SK-N-SH (cell line): ENCODE data around the gene PLCL2. TPM values are rescaled to one million over a fixed set of nuclear protein-coding genes. Genes with fewer than 3 reads are reported as not detected.

Source experiments
- CTCF ChIA-PET: fragments of 300-600, 350-600 bp; formaldehyde crosslinking; extraction: SDS; loops from one replicate; lab custom pipeline; 2021; lab: Yijun Ruan, JAX
- POLR2A ChIA-PET: fragments of 350-600 bp; sonication (Branson Sonifier 250); formaldehyde crosslinking; extraction: SDS; loops from one replicate; lab custom pipeline; 2020; ENCODE audit warnings: antibody characterized with exemption, inconsistent platforms; lab: Yijun Ruan, JAX
- DNase-seq: peaks from one replicate; pipeline ENCODE4 v3.0.0; 2012
- H2AFZ ChIP-seq: fragments of 200-600 bp; sonication (generic); 2 replicates; pipeline ENCODE4 v1.8.1; 2016; ENCODE audit warnings: antibody characterized with exemption, mild to moderate bottlenecking, low read depth
- H3F3A ChIP-seq: fragments of 200-600 bp; sonication (generic); replicated peaks from 2 replicates; pipeline ENCODE3; 2016; ENCODE audit warnings: antibody characterized with exemption, mild to moderate bottlenecking; ENCODE audit not compliant: insufficient read depth
- H3K27ac ChIP-seq, 2 experiments: fragments of 200-500 bp in 1 of 2; fragments of 200-600 bp in 1 of 2; sonication (Bioruptor generic) in 1 of 2; sonication (generic), shearing (Covaris generic) in 1 of 2; 2 replicates each; pipeline versions ENCODE4 v1.5.1 to v1.6.1; 2014 to 2016; ENCODE audit warnings: low read depth in 2 of 2, inconsistent platforms in 1 of 2, low read length in 1 of 2, mild to moderate bottlenecking in 1 of 2, mixed read lengths in 1 of 2
- H3K27me3 ChIP-seq: fragments of 200-600 bp; sonication (generic), shearing (Covaris generic); 2 replicates; pipeline ENCODE4 v1.6.1; 2016; ENCODE audit warnings: mixed run types; ENCODE audit not compliant: insufficient read depth
- H3K36me3 ChIP-seq, 2 experiments: fragments of 200-500 bp in 1 of 2; fragments of 200-600 bp in 1 of 2; sonication (Bioruptor generic) in 1 of 2; sonication (generic) in 1 of 2; replicated peaks in 1 of 2; 2 replicates each; pipeline versions ENCODE3 to v1.5.1; 2014 to 2016; ENCODE audit warnings: low read length in 1 of 2, mild to moderate bottlenecking in 1 of 2; ENCODE audit not compliant: insufficient read depth in 2 of 2, control insufficient read depth in 1 of 2
- H3K4me1 ChIP-seq, 2 experiments: fragments of 200-500 bp in 1 of 2; fragments of 200-600 bp in 1 of 2; sonication (Bioruptor generic) in 1 of 2; sonication (generic), shearing (Covaris generic) in 1 of 2; 2 replicates each; pipeline versions ENCODE4 v1.5.1 to v1.6.1; 2014 to 2016; ENCODE audit warnings: low read depth in 1 of 2, low read length in 1 of 2, mixed run types in 1 of 2; ENCODE audit not compliant: insufficient read depth in 2 of 2, control insufficient read depth in 1 of 2
- H3K4me2 ChIP-seq: fragments of 200-600 bp; sonication (generic), shearing (Covaris generic); 2 replicates; pipeline ENCODE4 v1.6.1; 2017; ENCODE audit warnings: mixed run types
- H3K4me3 ChIP-seq, 2 experiments: fragments of 200-500 bp in 1 of 2; fragments of 200-600 bp in 1 of 2; sonication (Bioruptor generic) in 1 of 2; sonication (generic), shearing (Covaris generic) in 1 of 2; 2 replicates each; pipeline versions ENCODE4 v1.5.1 to v1.8.1; 2014 to 2016; ENCODE audit warnings: low read depth in 2 of 2, inconsistent platforms in 1 of 2, low read length in 1 of 2, mild to moderate bottlenecking in 1 of 2, mixed read lengths in 1 of 2, moderate library complexity in 1 of 2
- H3K79me2 ChIP-seq: fragments of 200-600 bp; sonication (generic); 2 replicates; pipeline ENCODE4 v1.8.1; 2017; ENCODE audit warnings: mild to moderate bottlenecking; ENCODE audit not compliant: insufficient read depth
- H3K9ac ChIP-seq: fragments of 200-600 bp; sonication (generic); 2 replicates; pipeline ENCODE4 v1.6.1; 2017; ENCODE audit warnings: mixed run types
- H3K9me2 ChIP-seq: fragments of 200-600 bp; sonication (generic); 2 replicates; pipeline ENCODE4 v1.6.1; 2017; ENCODE audit warnings: mixed run types
- H3K9me3 ChIP-seq: fragments of 200-600 bp; sonication (generic); 2 replicates; pipeline ENCODE4 v1.6.1; 2017; ENCODE audit warnings: mixed run types, mild to moderate bottlenecking, moderate library complexity
- H4K20me1 ChIP-seq: fragments of 200-600 bp; sonication (generic); 2 replicates; pipeline ENCODE4 v1.6.1; 2017; ENCODE audit warnings: mild to moderate bottlenecking, mixed run types; ENCODE audit not compliant: insufficient read depth
- ELF1 ChIP-seq: IDR thresholded peaks from 2 replicates; pipeline ENCODE4 v1.4.0; 2012
- EZH2phosphoT487 ChIP-seq: fragments of 200-600 bp; sonication (generic); IDR thresholded peaks from 2 replicates; pipeline ENCODE4 v1.6.1; 2017; ENCODE audit warnings: low read depth, mixed run types, mild to moderate bottlenecking, antibody characterized with exemption, moderate library complexity, borderline replicate concordance
- FOSL2 ChIP-seq: IDR thresholded peaks from 2 replicates; pipeline ENCODE4 v1.4.0; 2012; ENCODE audit warnings: low read depth, mild to moderate bottlenecking, moderate library complexity, borderline replicate concordance
- FOXJ3 ChIP-seq: sonication (generic); formaldehyde crosslinking; IDR thresholded peaks from 2 replicates; pipeline ENCODE4 v1.5.1; 2020; ENCODE audit warnings: mild to moderate bottlenecking, missing genetic modification reagents
- GABPA ChIP-seq: IDR thresholded peaks from 2 replicates; pipeline ENCODE4 v1.4.0; 2012; ENCODE audit warnings: low read depth, mild to moderate bottlenecking
- MEF2A ChIP-seq: IDR thresholded peaks from 2 replicates; pipeline ENCODE4 v1.4.0; 2012; ENCODE audit warnings: low read depth, borderline replicate concordance
- NRF1 ChIP-seq: IDR thresholded peaks from 2 replicates; pipeline ENCODE4 v1.6.1; 2012; ENCODE audit warnings: low read depth, mild to moderate bottlenecking, low read length
- RAD21 ChIP-seq: IDR thresholded peaks from 2 replicates; pipeline ENCODE4 v1.6.1; 2012; ENCODE audit warnings: mild to moderate bottlenecking, low read length
- RCOR1 ChIP-seq: fragments of 150-350 bp; IDR thresholded peaks from 2 replicates; pipeline ENCODE4 v1.6.1; 2017; ENCODE audit warnings: antibody characterized with exemption, low read length
- SIN3A ChIP-seq: IDR thresholded peaks from 2 replicates; pipeline ENCODE4 v1.6.1; 2012; ENCODE audit warnings: low read depth, mild to moderate bottlenecking, low read length, moderate library complexity, borderline replicate concordance
- SMC3 ChIP-seq: IDR thresholded peaks from 2 replicates; pipeline ENCODE4 v1.6.1; 2012; ENCODE audit warnings: low read depth, low read length, improper control_type of control experiment
- TAF1 ChIP-seq: IDR thresholded peaks from 2 replicates; pipeline ENCODE4 v1.6.1; 2012; ENCODE audit warnings: low read depth, mild to moderate bottlenecking, low read length, moderate library complexity, borderline replicate concordance
- TEAD4 ChIP-seq: IDR thresholded peaks from 2 replicates; pipeline ENCODE4 v1.4.0; 2012; ENCODE audit warnings: mild to moderate bottlenecking, borderline replicate concordance; ENCODE audit not compliant: insufficient read depth
- WGBS: methylation state at CpG from one replicate; pipeline ENCODE4 v1.1.6; 2017; ENCODE audit warnings: low lambda C conversion rate; 5-methylcytosine and 5-hydroxymethylcytosine counted together
- polyA plus RNA-seq, 3 experiments: library from polyadenylated mRNA; depleted of rRNA; stranded (reverse); fragments of >200 nt; gene quantifications; 2 replicates each; pipeline ENCODE4 v1.2.3, GENCODE V29; 2012
- TF ChIP-seq, protein P1 (sequence below): IDR thresholded peaks from 2 replicates; pipeline ENCODE4 v1.4.0; 2012; ENCODE audit warnings: low read depth, borderline replicate concordance
- TF ChIP-seq, protein P2 (sequence below): IDR thresholded peaks from 2 replicates; pipeline ENCODE4 v1.4.0; 2012; ENCODE audit warnings: low read depth, borderline replicate concordance
- TF ChIP-seq, protein P3 (sequence below): fragments of 150-350 bp; IDR thresholded peaks from 2 replicates; pipeline ENCODE4 v1.6.1; 2017; ENCODE audit warnings: antibody characterized with exemption, low read length, low read depth, borderline replicate concordance
- TF ChIP-seq, protein P4 (sequence below): IDR thresholded peaks from 2 replicates; pipeline ENCODE4 v1.4.0; 2012; ENCODE audit warnings: low read depth

The PLCL2 gene
- polyA plus RNA-seq, 1 of the 3 experiments (the other 2 are of a cell fraction): 0.85 TPM

DNA sequence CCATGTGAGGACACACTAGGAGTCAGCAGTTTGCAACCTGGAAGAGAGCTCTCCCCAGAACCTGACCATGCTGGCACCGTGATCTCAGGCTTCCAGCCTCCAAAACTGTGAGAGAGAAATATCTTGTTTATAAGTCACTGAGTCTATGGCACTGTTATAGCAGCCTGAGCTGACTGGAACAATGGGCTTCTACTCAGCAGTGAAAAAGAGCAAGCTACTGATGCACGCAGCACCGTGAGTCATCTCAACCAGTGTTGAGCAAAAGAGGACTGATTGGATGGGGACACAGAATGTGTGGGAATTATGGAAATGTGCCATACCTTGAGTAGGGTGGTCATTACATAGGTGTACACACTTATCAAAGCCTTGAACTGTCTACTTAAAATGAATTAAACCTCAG, 230.4 kb downstream of the PLCL2 start:
- Histone ChIP-seq H4K20me1 (no peaks in the 10 kb centered on the region), H3K4me3 (no peak overlapping the region), H3K9ac (no peak overlapping the region), H3K36me3 (no peaks in the 10 kb centered on the region), H3K9me3 (no peaks in the 10 kb centered on the region), H3K27me3 (no peaks in the 10 kb centered on the region), H3F3A (no peaks in the 10 kb centered on the region), H3K4me2 (no peak overlapping the region), H3K9me2 (no peaks in the 10 kb centered on the region), H2AFZ (no peak overlapping the region), H3K27ac (no peak overlapping the region), H3K79me2 (no peaks in the 10 kb centered on the region), H3K4me1 (no peaks in the 10 kb centered on the region; a peak in 1 of 4 replicates)
- 62% methylated on average over 3 of the region's 3 CpGs for WGBS
- POLR2A ChIA-PET: no interaction called here
- CTCF ChIA-PET: no interaction called here
- TF ChIP-seq, protein P1, sequence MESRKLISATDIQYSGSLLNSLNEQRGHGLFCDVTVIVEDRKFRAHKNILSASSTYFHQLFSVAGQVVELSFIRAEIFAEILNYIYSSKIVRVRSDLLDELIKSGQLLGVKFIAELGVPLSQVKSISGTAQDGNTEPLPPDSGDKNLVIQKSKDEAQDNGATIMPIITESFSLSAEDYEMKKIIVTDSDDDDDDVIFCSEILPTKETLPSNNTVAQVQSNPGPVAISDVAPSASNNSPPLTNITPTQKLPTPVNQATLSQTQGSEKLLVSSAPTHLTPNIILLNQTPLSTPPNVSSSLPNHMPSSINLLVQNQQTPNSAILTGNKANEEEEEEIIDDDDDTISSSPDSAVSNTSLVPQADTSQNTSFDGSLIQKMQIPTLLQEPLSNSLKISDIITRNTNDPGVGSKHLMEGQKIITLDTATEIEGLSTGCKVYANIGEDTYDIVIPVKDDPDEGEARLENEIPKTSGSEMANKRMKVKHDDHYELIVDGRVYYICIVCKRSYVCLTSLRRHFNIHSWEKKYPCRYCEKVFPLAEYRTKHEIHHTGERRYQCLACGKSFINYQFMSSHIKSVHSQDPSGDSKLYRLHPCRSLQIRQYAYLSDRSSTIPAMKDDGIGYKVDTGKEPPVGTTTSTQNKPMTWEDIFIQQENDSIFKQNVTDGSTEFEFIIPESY: no peak
- no peak for TF ChIP-seq MEF2A
- no peak for TF ChIP-seq GABPA
- TF ChIP-seq, protein P2, sequence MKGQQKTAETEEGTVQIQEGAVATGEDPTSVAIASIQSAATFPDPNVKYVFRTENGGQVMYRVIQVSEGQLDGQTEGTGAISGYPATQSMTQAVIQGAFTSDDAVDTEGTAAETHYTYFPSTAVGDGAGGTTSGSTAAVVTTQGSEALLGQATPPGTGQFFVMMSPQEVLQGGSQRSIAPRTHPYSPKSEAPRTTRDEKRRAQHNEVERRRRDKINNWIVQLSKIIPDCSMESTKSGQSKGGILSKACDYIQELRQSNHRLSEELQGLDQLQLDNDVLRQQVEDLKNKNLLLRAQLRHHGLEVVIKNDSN: no peak
- no peak for TF ChIP-seq TEAD4
- no peak for TF ChIP-seq RCOR1
- no peak for TF ChIP-seq SMC3
- TF ChIP-seq SIN3A: no peak
- no peak for TF ChIP-seq FOSL2
- TF ChIP-seq ELF1: no peak
- TF ChIP-seq FOXJ3 (CRISPR knock-in tag): no peak
- TF ChIP-seq NRF1: no peak
- TF ChIP-seq, protein P3, sequence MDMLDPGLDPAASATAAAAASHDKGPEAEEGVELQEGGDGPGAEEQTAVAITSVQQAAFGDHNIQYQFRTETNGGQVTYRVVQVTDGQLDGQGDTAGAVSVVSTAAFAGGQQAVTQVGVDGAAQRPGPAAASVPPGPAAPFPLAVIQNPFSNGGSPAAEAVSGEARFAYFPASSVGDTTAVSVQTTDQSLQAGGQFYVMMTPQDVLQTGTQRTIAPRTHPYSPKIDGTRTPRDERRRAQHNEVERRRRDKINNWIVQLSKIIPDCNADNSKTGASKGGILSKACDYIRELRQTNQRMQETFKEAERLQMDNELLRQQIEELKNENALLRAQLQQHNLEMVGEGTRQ: no peak
- TF ChIP-seq EZH2phosphoT487: no peak
- TF ChIP-seq RAD21: no peak
- TF ChIP-seq TAF1: no peak
- TF ChIP-seq, protein P4, sequence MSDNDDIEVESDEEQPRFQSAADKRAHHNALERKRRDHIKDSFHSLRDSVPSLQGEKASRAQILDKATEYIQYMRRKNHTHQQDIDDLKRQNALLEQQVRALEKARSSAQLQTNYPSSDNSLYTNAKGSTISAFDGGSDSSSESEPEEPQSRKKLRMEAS: no peak
- no peak for DNase-seq
